HG03571 (cell line): Measurements from ENCODE around the gene JPH3.

Experiments
- ATAC-seq: cut with Tn5 transposase; IDR thresholded peaks from one replicate; pipeline ENCODE4 v1.9.1; 2021; ENCODE audit not compliant: unreplicated experiment

The JPH3 gene

DNA sequence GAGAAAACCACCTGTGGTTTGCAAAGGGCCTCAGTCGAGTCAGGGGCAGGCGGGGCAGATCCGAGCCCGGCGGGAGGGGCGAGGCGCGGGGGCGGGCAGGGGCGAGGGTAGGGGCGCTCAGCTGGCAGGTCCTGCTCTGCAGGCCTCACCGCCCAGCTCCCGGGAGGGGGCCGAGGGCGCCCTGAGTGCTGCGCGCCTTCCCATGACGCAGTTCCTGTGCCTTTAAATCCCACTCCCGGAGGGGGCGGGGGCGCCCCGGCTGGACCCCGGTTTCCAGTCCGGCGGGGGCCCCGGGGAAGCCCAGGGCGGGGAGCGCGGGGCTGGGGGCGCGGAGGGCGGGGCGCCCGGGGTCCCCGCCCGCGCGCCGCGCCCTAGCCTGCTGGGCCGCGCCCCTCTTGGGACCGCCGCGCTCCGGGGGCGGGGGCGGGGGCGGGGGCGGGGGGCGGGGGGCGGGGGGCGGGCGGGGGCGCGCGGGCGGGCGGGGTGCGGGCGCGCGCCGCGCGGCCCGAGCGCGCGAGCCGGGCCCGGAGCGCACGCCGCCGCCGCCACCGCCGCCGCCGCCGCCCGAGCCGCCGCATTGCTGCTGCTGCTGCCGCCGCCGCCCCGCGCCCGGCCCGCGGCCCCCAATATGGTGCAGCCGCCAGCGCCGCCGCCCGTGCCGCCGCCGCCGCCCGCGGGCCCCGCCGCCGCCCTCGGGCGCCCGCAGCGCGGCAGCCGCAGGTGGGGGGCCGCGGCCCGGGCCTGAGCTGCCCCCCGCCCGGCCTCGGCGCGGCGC lies at the start of gene JPH3:
TSS of gene JPH3 (plus strand) at position 508 of the 775 bp plus-strand sequence. CDS start 639 bp downstream, outside the sequence.
- no peak for ATAC-seq

GRCh38 chr16:87552772-87553573 lies 49.3 kb upstream of the JPH3 start:
- no peak for ATAC-seq

GRCh38 chr16:87554754-87555427 lies 47.4 kb upstream of the JPH3 start:
- no peak for ATAC-seq

DNA sequence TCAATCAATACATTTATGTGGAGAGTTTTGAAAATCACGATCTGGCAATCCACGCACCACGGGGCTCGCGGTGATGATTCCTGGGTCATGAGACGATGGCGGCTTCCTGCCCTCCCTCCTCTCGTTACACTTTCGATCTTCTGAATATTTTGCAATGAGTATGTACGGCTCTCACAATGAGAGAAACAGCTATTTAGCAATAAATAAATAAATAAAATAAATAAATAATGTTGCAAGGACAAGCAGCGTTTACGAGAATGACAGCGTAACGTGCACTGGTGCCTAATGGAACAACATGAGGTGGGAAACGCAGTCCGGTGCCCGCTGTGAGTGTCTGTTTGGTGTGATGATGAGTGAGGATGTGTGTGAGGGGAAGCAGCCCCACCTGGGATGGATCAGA lies 46.7 kb upstream of the JPH3 start:
- no peak for ATAC-seq

DNA sequence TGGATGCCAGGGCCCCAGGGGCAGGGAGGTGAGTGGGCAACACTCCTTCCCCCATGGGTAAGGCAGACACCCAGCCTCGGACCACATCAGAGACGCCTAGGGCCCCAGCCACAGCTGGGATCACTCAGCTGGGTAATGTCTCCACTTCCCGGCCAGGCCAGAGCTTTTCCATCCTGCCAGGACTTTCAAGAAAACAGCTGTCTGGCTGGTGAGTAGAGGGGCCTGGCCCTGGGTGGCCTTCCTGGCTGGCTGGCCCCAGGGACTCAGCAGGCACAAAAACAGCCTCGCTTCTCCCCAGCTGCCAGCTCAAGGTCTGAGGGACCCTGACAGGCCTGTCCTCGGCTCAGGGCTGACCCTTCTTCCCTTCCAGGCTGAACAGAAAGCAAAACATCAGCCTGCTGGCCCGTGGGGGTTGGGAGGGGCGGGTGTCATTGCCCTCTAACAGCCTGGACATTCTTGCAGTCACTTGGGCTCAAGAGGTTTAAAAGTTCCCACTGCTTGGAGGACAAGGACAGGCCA lies 45.3 kb upstream of the JPH3 start:
- ATAC-seq: no peak

- no peak for ATAC-seq
Measured at GRCh38 chr16:87558682-87559081, 43.6 kb upstream of the JPH3 start.

DNA sequence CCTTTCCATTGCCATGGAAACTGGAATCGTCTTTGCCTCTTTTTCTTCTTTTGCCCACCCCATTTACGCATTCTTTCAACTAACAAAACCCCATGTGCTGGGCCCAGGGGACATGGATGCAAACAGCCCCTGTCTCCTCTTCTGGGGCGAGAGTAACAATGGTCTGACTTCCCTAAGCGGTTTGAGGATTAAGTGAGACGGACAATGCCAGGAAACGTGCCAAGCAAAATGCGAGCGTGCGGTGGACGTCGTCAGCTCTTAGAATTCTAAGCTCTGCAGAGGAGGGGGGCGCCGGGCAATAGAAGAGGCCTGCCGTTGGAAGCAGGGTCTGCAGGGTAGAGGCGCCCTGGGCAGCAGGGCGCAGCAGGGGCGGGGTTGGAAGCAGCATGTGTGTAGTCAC lies 42.4 kb upstream of the JPH3 start:
- ATAC-seq: no peak

- ATAC-seq: no peak
Measured at GRCh38 chr16:87560428-87561199, 41.7 kb upstream of the JPH3 start.

DNA sequence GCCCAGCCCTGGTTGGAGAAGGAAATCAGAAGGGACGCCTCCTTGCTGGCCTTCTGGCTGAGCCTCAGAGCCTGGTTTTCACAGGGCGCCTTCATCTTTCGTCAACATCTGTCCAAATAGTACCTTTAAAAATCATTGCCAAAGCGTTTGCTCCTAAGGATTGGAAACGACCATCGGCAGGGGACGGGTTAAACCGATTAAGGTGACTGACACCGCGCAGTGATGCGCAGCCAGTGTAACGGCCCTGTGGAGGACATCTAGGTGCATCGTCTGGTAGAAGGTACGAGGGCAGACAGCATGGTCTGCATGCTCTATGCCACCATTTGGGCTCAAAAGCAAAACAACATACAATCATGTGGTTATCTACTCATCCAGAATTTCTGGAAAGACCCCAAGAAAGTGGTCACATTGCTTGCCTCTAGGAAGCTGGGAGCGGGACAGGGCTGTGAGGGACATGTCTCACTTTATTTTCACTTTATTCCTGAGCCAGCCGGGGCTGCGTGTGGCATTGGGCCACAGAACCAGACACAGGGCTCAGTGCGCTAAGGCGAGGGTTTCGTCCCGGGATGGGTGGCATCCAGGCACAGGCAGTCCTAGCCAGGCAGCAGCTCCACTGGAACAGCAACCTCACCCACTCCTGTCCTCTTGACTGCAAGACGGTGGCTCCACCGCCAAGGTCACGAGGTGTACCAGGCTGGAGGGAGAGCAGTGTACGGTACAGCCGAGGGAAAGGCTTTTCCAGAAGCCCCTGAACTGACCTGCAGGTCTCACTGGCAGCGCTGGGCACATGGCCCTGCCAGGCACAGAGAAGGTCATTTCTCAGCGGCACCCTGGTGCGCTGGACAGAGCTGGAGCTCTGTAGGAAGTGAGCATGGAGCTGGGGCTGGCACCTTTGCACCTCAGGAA lies 40.9 kb upstream of the JPH3 start:
- ATAC-seq: no peak

DNA sequence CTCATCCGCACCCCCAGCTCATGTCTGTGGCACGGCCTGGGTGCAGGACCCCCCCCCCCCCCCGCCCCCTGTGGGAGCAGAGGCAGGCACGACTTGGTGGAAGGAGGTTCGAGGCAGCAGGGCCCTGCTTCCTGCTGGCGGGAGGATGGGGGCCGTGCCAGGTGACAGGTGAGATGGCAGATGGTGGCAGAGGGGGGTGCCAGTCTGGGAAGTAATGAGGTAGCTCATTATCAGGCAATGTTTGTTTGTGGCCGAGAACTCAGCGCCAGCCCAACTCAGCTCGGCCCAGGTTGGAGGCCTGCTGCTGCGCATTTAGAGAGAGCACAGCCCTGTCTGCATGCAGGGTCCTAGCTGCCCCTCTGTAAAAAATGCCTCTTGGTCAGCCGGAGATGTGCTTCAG lies 40.1 kb upstream of the JPH3 start:
- ATAC-seq: no peak

DNA sequence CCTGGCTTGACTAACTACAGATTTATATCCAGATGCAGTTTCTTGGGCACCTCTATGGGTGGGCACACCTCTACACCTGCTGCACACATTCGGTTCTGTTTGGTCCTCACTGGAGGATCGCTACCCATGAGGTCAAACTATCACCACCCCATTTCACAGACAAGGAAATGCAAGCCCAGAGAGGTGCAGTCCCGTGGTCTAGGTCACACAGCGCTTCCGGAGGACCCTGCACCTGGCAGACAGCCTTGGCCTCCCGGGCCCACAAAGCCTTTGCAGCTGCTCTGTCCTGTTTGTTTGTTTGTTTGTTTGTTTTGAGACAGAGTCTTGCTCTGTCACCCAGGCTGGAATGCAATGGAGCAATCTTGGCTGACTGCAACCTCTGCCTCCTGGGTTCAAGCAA lies 39.3 kb upstream of the JPH3 start:
- ATAC-seq: no peak

DNA sequence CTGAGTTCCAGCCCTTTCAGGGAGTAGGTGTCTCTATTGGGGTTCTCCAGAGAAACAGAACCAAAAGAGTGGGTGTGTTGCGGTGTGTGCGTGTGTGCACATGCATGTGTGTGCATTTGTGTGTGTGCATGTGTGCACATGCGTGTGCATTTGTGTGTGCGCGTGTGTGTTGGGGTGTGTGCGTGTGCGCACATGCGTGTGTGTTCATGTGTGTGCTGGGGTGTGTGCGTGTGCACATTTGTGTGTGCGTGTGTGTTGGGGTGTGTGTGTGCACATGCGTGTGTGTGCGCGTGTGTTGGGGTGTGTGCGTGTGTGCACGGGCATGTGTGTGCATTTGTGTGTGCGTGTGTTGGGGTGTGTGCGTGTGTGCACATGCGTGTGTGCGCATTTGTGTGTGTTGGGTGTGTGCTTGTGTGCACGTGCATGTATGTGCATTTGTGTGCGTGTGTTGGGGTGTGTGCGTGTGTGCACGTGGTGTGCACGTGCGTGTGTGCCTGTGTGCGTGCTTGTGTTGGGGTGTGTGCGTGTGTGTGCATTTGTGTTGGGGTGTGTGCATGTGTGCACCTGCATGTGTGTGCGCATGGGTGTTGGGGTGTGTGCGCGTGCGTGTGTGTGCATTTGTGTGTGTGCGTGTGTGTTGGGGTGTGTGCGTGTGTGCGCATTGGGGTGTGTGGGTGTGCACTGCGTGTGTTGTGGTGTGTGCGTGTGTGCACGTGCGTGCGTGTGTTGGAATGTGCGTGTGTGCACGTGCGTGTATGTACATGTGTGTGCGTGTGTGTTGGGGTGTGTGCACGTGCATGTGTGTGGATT lies 38.4 kb upstream of the JPH3 start:
- no peak for ATAC-seq

GRCh38 chr16:87564524-87564778 lies 37.9 kb upstream of the JPH3 start:
- no peak for ATAC-seq

GRCh38 chr16:87569601-87570571 lies 32.4 kb upstream of the JPH3 start:
- no peak for ATAC-seq

- ATAC-seq: no peak
Measured at GRCh38 chr16:87570572-87570937, 31.8 kb upstream of the JPH3 start.

GRCh38 chr16:87570938-87571867 lies 31.1 kb upstream of the JPH3 start:
- ATAC-seq: no peak

GRCh38 chr16:87571868-87572244 lies 30.5 kb upstream of the JPH3 start:
- ATAC-seq: no peak
